B cell (primary cell): ENCODE data around the gene PER1. TPM values are rescaled to one million over a fixed set of nuclear protein-coding genes. Genes with fewer than 3 reads are reported as not detected.

Source experiments
- ATAC-seq: fragments of 200-7000 bp; cut with Tn5 transposase; one replicate; pipeline ENCODE4 v1.10.0; 2021; ENCODE audit warnings: low read depth, mild to moderate bottlenecking, moderate number of reproducible peaks, moderate library complexity
- CTCF ChIA-PET: fragments of 350-600 bp; sonication (Branson Sonifier 250); formaldehyde crosslinking; loops from one replicate; lab custom pipeline; 2021; ENCODE audit warnings: antibody characterized with exemption, inconsistent platforms; lab: Charles Lee
- POLR2A ChIA-PET: fragments of 350-600 bp; sonication (Branson Sonifier 250); formaldehyde crosslinking; loops from one replicate; lab custom pipeline; 2021; ENCODE audit warnings: antibody characterized with exemption; lab: Charles Lee
- DNase-seq: peaks from one replicate; pipeline ENCODE4 v3.0.0; 2013
- H2AFZ ChIP-seq: 2 replicates; pipeline ENCODE4 v1.6.1; 2012; ENCODE audit warnings: mild to moderate bottlenecking, low read depth, low read length; ENCODE audit not compliant: insufficient read depth, poor library complexity, severe bottlenecking
- H3K27ac ChIP-seq, 2 donors: 1 replicate in 1 of 2; 2 replicates in 1 of 2; pipeline ENCODE4 v1.5.1; 2012 to 2013; ENCODE audit warnings: low read length in 2 of 2, mild to moderate bottlenecking in 2 of 2, moderate library complexity in 1 of 2
- H3K27me3 ChIP-seq, 4 experiments: fragments of 200-600 bp in 1 of 4; sonication (generic) in 1 of 4; replicated peaks in 1 of 4; 1 replicate in 2 of 4; 2 replicates in 2 of 4; pipeline versions ENCODE4 v1.6.1 to v1.7.0; 2013 to 2016; ENCODE audit warnings: low read length in 3 of 4, mild to moderate bottlenecking in 2 of 4, mixed read lengths in 1 of 4, moderate library complexity in 1 of 4; ENCODE audit not compliant: insufficient read depth in 4 of 4, control insufficient read depth in 3 of 4; ENCODE audit errors: control extremely low read depth in 1 of 4
- H3K36me3 ChIP-seq, 2 experiments: replicated peaks in 1 of 2; 1 replicate in 1 of 2; 2 replicates in 1 of 2; pipeline versions ENCODE4 v1.6.1 to v1.7.1; 2013; ENCODE audit warnings: low read length in 1 of 2; ENCODE audit not compliant: insufficient read depth in 2 of 2, control insufficient read depth in 1 of 2; ENCODE audit errors: control extremely low read depth in 1 of 2, extremely low read depth in 1 of 2
- H3K4me1 ChIP-seq, 2 donors: fragments of 200-600 bp in 1 of 2; sonication (generic) in 1 of 2; 1 replicate in 1 of 2; 2 replicates in 1 of 2; pipeline versions ENCODE4 v1.5.1 to v1.6.1; 2013 to 2017; ENCODE audit warnings: low read length in 2 of 2; ENCODE audit not compliant: control insufficient read depth in 2 of 2, insufficient read depth in 2 of 2
- H3K4me2 ChIP-seq: replicated peaks from 2 replicates; pipeline ENCODE3; 2012; ENCODE audit warnings: mild to moderate bottlenecking, low read depth, low read length; ENCODE audit not compliant: poor library complexity, severe bottlenecking
- H3K4me3 ChIP-seq, 5 experiments: fragments of 200-600 bp in 1 of 5; sonication (generic) in 1 of 5; 1 replicate in 3 of 5; 2 replicates in 2 of 5; pipeline versions ENCODE4 v1.5.1 to v1.7.0; 2011 to 2016; ENCODE audit warnings: low read length in 4 of 5, mild to moderate bottlenecking in 4 of 5, low read depth in 2 of 5, control low read depth in 1 of 5, moderate library complexity in 1 of 5; ENCODE audit not compliant: insufficient read depth in 1 of 5; ENCODE audit errors: control extremely low read depth in 1 of 5, extremely low read depth in 1 of 5
- H3K79me2 ChIP-seq: fragments of 200-600 bp; sonication (generic); one replicate; pipeline ENCODE4 v1.6.0; 2016; ENCODE audit warnings: low read length; ENCODE audit not compliant: control insufficient read depth, insufficient read depth
- H3K9ac ChIP-seq: fragments of 200-600 bp; sonication (generic); 2 replicates; pipeline ENCODE4 v1.6.1; 2017; ENCODE audit warnings: mild to moderate bottlenecking, low read length, moderate library complexity
- H3K9me3 ChIP-seq, 3 donors: one replicate each; pipeline versions ENCODE4 v1.6.1 to v1.7.1; 2013; ENCODE audit warnings: low read length in 2 of 3; ENCODE audit not compliant: control insufficient read depth in 2 of 3, insufficient read depth in 1 of 3; ENCODE audit errors: control extremely low read depth in 1 of 3
- H4K20me1 ChIP-seq: 2 replicates; pipeline ENCODE4 v1.6.0; 2012; ENCODE audit warnings: mild to moderate bottlenecking, low read length; ENCODE audit not compliant: insufficient read depth, control insufficient read depth, poor library complexity, severe bottlenecking
- H3K27ac Mint-ChIP-seq: one replicate; pipeline ENCODE4 v1.8.0; 2021; ENCODE audit warnings: mixed read lengths
- H3K27me3 Mint-ChIP-seq: one replicate; pipeline ENCODE4 v1.8.0; 2021; ENCODE audit warnings: mixed read lengths
- H3K4me1 Mint-ChIP-seq: one replicate; pipeline ENCODE4 v1.8.0; 2021; ENCODE audit warnings: mixed read lengths
- H3K4me3 Mint-ChIP-seq: one replicate; pipeline ENCODE4 v1.8.0; 2021; ENCODE audit warnings: mixed read lengths
- H3K9me3 Mint-ChIP-seq: one replicate; pipeline ENCODE4 v1.8.0; 2022; ENCODE audit warnings: mixed read lengths; ENCODE audit not compliant: insufficient read depth
- EZH2 ChIP-seq: IDR thresholded peaks from 2 replicates; pipeline ENCODE4 v1.6.1; 2012; ENCODE audit warnings: borderline replicate concordance, low read depth, mild to moderate bottlenecking, moderate library complexity, low read length; ENCODE audit not compliant: insufficient read depth, poor library complexity, severe bottlenecking
- WGBS: methylation state at CpG from one replicate; pipeline ENCODE4 v1.1.5; 2013; ENCODE audit warnings: missing lambda C conversion rate; ENCODE audit not compliant: insufficient coverage; 5-methylcytosine and 5-hydroxymethylcytosine counted together
- intact Hi-C: fragments of 100-400 bp; cut with micrococcal nuclease; formaldehyde crosslinking; loops from one replicate; pipeline ENCODE4 v1.10.0; 2022
- polyA plus RNA-seq: library from polyadenylated mRNA; depleted of rRNA; stranded (reverse); fragments of >200 nt; gene quantifications from 2 replicates; pipeline ENCODE4 v1.2.3, GENCODE V29; 2012
- total RNA-seq, 2 donors: library from RNA; stranded (reverse); fragments of 120-200 nt in 1 of 2; gene quantifications; 1 replicate in 1 of 2; 2 replicates in 1 of 2; pipeline versions ENCODE4 v1.2.3 to v1.2.4, GENCODE V29; 2013 to 2022
- TF ChIP-seq, protein P1 (sequence below): fragments of 200-600 bp; IDR thresholded peaks from one replicate; pipeline ENCODE4 v1.8.0; 2022; ENCODE audit warnings: antibody characterized with exemption, mild to moderate bottlenecking

PER1 gene
- total and polyA plus RNA-seq, 2 donors (not counting 1 experiment from before 2014, with no cell fraction given) = 120 to 176 TPM

GRCh38 chr17:8161289-8162232, 9.4 kb upstream of the PER1 start:
- ATAC-seq (no peak), DNase-seq (no peak)
- WGBS = 86% methylated on average over 13 of the region's 19 CpGs
- Histone ChIP-seq H3K4me2 (peak overlapping the region; percentile 99), H3K36me3 (peaks cover 0 to 26% of the 10 kb centered on the region in 2 experiments), H3K27ac (peak overlapping the region; percentile 94 to 99), H3K27me3 (no peaks in the 10 kb centered on the region), H3K79me2 (peaks cover 25% of the 10 kb centered on the region), H3K4me3 (peak overlapping the region; percentile 67 to 98 (median 94)), H3K9ac (peak overlapping the region; percentile 99), H2AFZ (no peak overlapping the region), H3K4me1 (peaks cover 42 to 69% of the 10 kb centered on the region in 2 donors), H4K20me1 (peaks cover 4% of the 10 kb centered on the region), H3K9me3 (no peaks in the 10 kb centered on the region)
- intact Hi-C loops = no loop called here
- POLR2A ChIA-PET = interaction anchor here (1.1 to 3.6 kb wide), 4 partner anchors 12 to 87 kb away, joined by 3 to 18 read pairs (median 4); partner anchors contain the start of gene CTC1
- Mint-ChIP-seq H3K4me3 (peak overlapping the region; percentile 87), H3K27ac (peak overlapping the region; percentile 92), H3K9me3 (no peaks in the 10 kb centered on the region), H3K4me1 (peaks cover 49% of the 10 kb centered on the region), H3K27me3 (no peaks in the 10 kb centered on the region)
- CTCF ChIA-PET = interaction anchor here (0.6 to 7.7 kb wide), 14 partner anchors 24 to 138 kb away, joined by 3 to 86 read pairs (median 4); partner anchors contain the start of genes ALOXE3, HES7 and SLC25A35
- TF ChIP-seq, protein P1, sequence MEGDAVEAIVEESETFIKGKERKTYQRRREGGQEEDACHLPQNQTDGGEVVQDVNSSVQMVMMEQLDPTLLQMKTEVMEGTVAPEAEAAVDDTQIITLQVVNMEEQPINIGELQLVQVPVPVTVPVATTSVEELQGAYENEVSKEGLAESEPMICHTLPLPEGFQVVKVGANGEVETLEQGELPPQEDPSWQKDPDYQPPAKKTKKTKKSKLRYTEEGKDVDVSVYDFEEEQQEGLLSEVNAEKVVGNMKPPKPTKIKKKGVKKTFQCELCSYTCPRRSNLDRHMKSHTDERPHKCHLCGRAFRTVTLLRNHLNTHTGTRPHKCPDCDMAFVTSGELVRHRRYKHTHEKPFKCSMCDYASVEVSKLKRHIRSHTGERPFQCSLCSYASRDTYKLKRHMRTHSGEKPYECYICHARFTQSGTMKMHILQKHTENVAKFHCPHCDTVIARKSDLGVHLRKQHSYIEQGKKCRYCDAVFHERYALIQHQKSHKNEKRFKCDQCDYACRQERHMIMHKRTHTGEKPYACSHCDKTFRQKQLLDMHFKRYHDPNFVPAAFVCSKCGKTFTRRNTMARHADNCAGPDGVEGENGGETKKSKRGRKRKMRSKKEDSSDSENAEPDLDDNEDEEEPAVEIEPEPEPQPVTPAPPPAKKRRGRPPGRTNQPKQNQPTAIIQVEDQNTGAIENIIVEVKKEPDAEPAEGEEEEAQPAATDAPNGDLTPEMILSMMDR = no peak
- no peak for TF ChIP-seq EZH2
